Body of pancreas (tissue), 4 donors: ENCODE data around the gene PLIN4. TPM values are rescaled to one million over a fixed set of nuclear protein-coding genes. Genes with fewer than 3 reads are reported as not detected.

Source experiments
- ATAC-seq: fragments of 150-250 bp; one replicate; pipeline ENCODE4 v1.9.1; 2016
- DNase-seq, 4 donors: peaks; one replicate each; pipeline ENCODE4 v3.0.0-alpha.2; 2019
- H3K27ac ChIP-seq, 4 donors: fragments of 200-600 bp; sonication (generic); 1 replicate in 3 of 4; 2 replicates in 1 of 4; pipeline versions ENCODE4 v1.5.1 to v1.6.1; 2016 to 2019; ENCODE audit warnings: mild to moderate bottlenecking in 1 of 4, mixed read lengths in 1 of 4, moderate library complexity in 1 of 4
- H3K27me3 ChIP-seq, 2 donors: fragments of 200-600 bp; sonication (generic); one replicate each; pipeline ENCODE4 v1.6.0; 2016; ENCODE audit warnings: mild to moderate bottlenecking in 1 of 2
- H3K36me3 ChIP-seq, 2 donors: fragments of 200-600 bp; sonication (generic); replicated peaks in 1 of 2; 2 replicates each; pipeline ENCODE4 v1.5.1; 2016; ENCODE audit warnings: low read depth in 2 of 2; ENCODE audit not compliant: insufficient read depth in 1 of 2
- H3K4me1 ChIP-seq: fragments of 200-600 bp; sonication (generic); one replicate; pipeline ENCODE4 v1.6.0; 2016
- H3K4me3 ChIP-seq, 2 donors: fragments of 200-600 bp; sonication (generic); 1 replicate in 1 of 2; 2 replicates in 1 of 2; pipeline ENCODE4 v1.5.1; 2016 to 2019
- H3K9me3 ChIP-seq, 3 donors: fragments of 200-600 bp; sonication (generic); 1 replicate in 2 of 3; 2 replicates in 1 of 3; pipeline ENCODE4 v1.5.1; 2016
- CTCF ChIP-seq, 7 experiments: fragments of 450-650 bp in 4 of 7; fragments of 200-600 bp in 3 of 7; sonication (generic) in 3 of 7; IDR thresholded peaks; one replicate each; pipeline ENCODE4 v1.5.1; 2016 to 2019; ENCODE audit warnings: antibody characterized with exemption in 7 of 7
- POLR2A ChIP-seq, 3 donors: fragments of 450-650 bp; IDR thresholded peaks; one replicate each; pipeline ENCODE4 v1.6.1; 2016; ENCODE audit warnings: antibody characterized with exemption in 3 of 3, mild to moderate bottlenecking in 2 of 3
- WGBS, 2 donors: methylation state at CpG; one replicate each; pipeline ENCODE4 v1.1.5; 2017; 5-methylcytosine and 5-hydroxymethylcytosine counted together
- intact Hi-C: fragments of 100-400 bp; cut with DNase I; formaldehyde crosslinking; loops from one replicate; pipeline ENCODE4 v1.15.1; 2023
- total RNA-seq, 2 donors: library from RNA; depleted of rRNA; stranded (reverse); fragments of >200 nt; gene quantifications; one replicate each; pipeline ENCODE4 v1.1.0, GENCODE V29; 2016

The PLIN4 gene
- total RNA-seq, 2 donors from 2014 or later: 18.9 to 125 TPM

- Histone ChIP-seq H3K9me3 (no peaks in the 10 kb centered on the region), H3K27me3 (no peaks in the 10 kb centered on the region), H3K4me1 (peaks cover 22% of the 10 kb centered on the region), H3K36me3 (peaks cover 0 to 11% of the 10 kb centered on the region in 2 donors), H3K27ac (peak within 1 kb of the TSS; percentile 19 to 87 (median 76)), H3K4me3 (peak within 1 kb of the TSS; percentile 52 to 80)
- peak; percentile 98 to 99 (median 99) for DNase-seq
- intact Hi-C loops: no loop called here
- peak in 5 of 7 experiments; percentile 14 to 50 (median 38) for TF ChIP-seq CTCF (IDR thresholded peaks at IDR 0.05)
- peak in 2 of 3 donors; percentile 49 to 52 for TF ChIP-seq POLR2A (IDR thresholded peaks at IDR 0.05)
- peak; percentile 98 for ATAC-seq
- 9 to 11% methylated on average over 45 to 50 of the region's 52 CpGs for WGBS, 2 donors
Observed at GRCh38 chr19:4457654-4458395, 60.5 kb downstream of the PLIN4 start, which contains the start of gene UBXN6. UBXN6 (minus strand) TSS chr19:4457794; CDS start chr19:4457697, 97 bp downstream.

GRCh38 chr19:4456843-4457653 lies 61.2 kb downstream of the PLIN4 start:
- Histone ChIP-seq H3K4me1 (peaks cover 22% of the 10 kb centered on the region), H3K4me3 (peak overlapping the region; percentile 52 to 80), H3K36me3 (peaks cover 0 to 18% of the 10 kb centered on the region in 2 donors), H3K27me3 (no peaks in the 10 kb centered on the region), H3K27ac (peak overlapping the region; percentile 19 to 87 (median 70)), H3K9me3 (no peaks in the 10 kb centered on the region)
- DNase-seq: peak in 1 of 4 donors; percentile 41
- ATAC-seq: peak; percentile 24
- intact Hi-C loops: no loop called here
- no peak for TF ChIP-seq CTCF (IDR thresholded peaks at IDR 0.05)
- no peak for TF ChIP-seq POLR2A (IDR thresholded peaks at IDR 0.05)
- 1 to 2% methylated on average over 26 to 34 of the region's 53 CpGs for WGBS, 2 donors

GRCh38 chr19:4456476-4456842 lies 61.8 kb downstream of the PLIN4 start:
- Histone ChIP-seq H3K27me3 (no peaks in the 10 kb centered on the region), H3K27ac (peak overlapping the region; percentile 19 to 87 (median 70)), H3K9me3 (no peaks in the 10 kb centered on the region), H3K4me1 (peaks cover 22% of the 10 kb centered on the region), H3K36me3 (peaks cover 0 to 23% of the 10 kb centered on the region in 2 donors), H3K4me3 (peak overlapping the region in 1 of 2 donors; percentile 38)
- intact Hi-C loops: no loop called here
- TF ChIP-seq POLR2A (IDR thresholded peaks at IDR 0.05): peak in 1 of 3 donors; percentile 29
- no peak for TF ChIP-seq CTCF (IDR thresholded peaks at IDR 0.05)
- peak in 1 of 4 donors; percentile 35 for DNase-seq
- WGBS, 2 donors: 4 to 8% methylated on average over 9 of the region's 9 CpGs
- ATAC-seq: no peak

GRCh38 chr19:4455719-4456475 lies 62.4 kb downstream of the PLIN4 start:
- intact Hi-C loops: no loop called here
- Histone ChIP-seq H3K27me3 (no peaks in the 10 kb centered on the region), H3K4me3 (no peak overlapping the region), H3K36me3 (peaks cover 0 to 26% of the 10 kb centered on the region in 2 donors), H3K9me3 (no peaks in the 10 kb centered on the region), H3K27ac (peak overlapping the region in 3 of 4 donors; percentile 64 to 87 (median 76)), H3K4me1 (peaks cover 22% of the 10 kb centered on the region)
- no peak for ATAC-seq
- peak in 3 of 4 donors; percentile 61 to 64 (median 62) for DNase-seq
- WGBS, 2 donors: 35 to 51% methylated on average over 9 to 15 of the region's 15 CpGs
- TF ChIP-seq POLR2A (IDR thresholded peaks at IDR 0.05): no peak
- no peak for TF ChIP-seq CTCF (IDR thresholded peaks at IDR 0.05)
